GM18526 (cell line): ENCODE data around the gene RHOF.

Source experiments
- POLR2A ChIP-seq: IDR thresholded peaks from 3 replicates; pipeline ENCODE4 v1.6.1; 2011; ENCODE audit not compliant: insufficient read length; ENCODE audit errors: extremely low read depth

RHOF gene

GRCh38 chr12:121823727-121824115, 30.2 kb upstream of the RHOF start:
- no peak for TF ChIP-seq POLR2A

GRCh38 chr12:121823101-121823726, 29.7 kb upstream of the RHOF start:
- no peak for TF ChIP-seq POLR2A

GRCh38 chr12:121822393-121823100, 29.1 kb upstream of the RHOF start:
- TF ChIP-seq POLR2A, result no peak

- TF ChIP-seq POLR2A, result no peak
Measured at GRCh38 chr12:121820056-121820455, 26.6 kb upstream of the RHOF start.

DNA sequence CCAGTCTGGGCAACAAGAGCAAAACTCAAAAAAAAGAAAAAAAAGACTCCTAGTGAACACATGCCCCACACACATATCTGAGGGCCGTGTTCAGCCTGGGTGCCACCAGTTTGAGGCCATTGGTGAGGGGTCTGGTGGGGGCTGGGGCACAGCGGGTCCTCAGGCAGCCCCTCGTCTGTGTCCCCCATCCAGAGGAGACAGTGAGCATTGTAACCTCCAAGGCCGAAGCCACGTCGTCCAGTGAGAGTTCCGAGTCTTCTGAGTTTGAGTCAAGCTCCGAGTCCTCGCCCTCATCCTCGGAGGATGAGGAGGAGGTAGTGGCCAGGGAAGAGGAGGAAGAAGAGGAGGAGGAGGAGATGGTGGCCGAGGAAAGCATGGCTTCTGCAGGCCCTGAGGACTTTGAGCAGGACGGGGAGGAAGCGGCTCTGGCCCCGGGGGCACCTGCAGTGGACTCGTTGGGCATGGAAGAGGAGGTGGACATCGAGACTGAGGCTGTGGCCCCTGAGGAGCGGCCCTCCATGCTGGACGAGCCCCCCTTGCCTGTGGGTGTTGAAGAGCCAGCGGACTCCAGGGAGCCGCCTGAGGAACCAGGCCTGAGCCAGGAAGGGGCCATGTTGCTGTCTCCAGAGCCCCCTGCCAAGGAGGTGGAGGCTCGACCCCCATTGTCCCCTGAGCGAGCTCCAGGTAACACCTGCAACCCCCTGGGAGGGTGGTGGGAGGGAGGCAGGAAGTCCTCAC, 25.9 kb upstream of the RHOF start:
- no peak for TF ChIP-seq POLR2A

- no peak for TF ChIP-seq POLR2A
Measured at GRCh38 chr12:121817648-121818043, 24.2 kb upstream of the RHOF start.

DNA sequence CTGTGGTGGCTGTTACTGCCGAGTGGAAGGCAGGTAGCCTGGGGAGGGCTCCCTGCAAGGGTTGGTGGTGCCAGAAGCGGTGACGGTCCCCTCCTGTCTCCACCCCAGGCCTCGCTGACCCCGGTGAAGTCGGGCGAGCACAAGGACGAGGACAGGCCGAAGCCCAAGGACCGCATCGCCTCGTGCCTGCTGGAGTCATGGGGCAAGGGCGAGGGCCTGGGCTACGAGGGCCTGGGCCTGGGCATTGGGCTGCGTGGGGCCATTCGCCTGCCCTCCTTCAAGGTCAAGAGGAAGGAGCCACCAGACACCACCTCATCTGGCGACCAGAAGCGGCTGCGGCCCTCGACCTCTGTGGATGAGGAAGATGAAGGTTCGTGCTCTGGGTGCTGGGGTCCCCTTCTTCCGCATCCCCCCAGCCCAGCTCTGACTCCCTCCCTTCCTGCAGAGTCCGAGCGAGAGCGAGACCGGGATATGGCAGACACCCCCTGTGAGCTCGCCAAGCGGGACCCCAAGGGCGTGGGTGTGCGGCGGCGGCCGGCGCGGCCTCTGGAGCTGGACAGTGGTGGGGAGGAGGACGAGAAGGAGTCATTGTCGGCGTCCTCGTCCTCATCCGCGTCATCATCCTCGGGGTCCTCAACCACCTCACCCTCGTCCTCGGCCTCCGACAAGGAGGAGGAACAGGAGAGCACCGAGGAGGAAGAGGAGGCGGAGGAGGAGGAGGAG, 23.6 kb upstream of the RHOF start:
- TF ChIP-seq POLR2A, result no peak

DNA sequence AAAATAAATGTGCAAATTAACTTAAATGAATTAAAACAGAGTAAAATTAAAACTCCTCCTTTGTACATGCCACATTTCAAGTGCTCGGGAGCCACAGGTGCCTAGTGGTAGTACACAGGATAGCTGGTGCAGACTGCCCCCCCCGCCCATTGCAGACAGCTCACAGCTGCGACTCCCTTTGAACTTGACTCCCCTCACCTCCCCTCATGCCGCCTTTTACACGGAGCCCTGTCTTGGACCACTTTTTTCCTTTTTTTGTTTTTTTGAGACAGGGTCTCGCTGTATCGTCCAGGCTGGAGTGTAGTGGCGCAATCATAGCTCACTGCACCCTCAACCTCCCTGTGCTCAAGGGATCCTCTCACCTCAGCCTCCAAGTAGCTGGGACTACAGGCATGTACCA, 21.8 kb upstream of the RHOF start:
- no peak for TF ChIP-seq POLR2A

DNA sequence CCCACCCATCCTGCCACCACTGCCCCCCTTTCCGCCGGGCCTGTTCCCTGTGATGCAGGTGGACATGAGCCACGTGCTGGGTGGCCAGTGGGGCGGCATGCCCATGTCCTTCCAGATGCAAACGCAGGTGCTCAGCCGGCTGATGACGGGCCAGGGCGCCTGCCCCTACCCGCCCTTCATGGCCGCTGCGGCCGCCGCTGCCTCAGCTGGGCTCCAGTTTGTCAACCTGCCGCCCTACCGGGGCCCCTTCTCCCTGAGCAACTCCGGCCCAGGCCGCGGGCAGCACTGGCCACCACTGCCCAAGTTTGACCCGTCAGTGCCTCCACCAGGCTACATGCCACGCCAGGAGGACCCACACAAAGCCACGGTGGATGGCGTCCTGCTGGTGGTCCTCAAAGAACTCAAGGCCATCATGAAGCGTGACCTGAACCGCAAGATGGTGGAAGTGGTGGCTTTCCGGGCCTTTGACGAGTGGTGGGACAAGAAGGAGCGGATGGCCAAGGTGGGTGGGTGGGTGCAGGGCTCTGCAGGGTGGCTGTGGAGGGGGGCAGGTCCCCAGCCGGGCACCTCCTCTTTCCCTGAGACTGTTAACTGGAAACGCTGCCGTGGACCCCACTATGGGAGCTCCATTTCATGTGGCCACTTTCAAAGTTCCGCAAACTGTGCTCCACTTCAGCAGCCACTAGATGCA, 21.1 kb upstream of the RHOF start:
- TF ChIP-seq POLR2A, result no peak

GRCh38 chr12:121813951-121814350, 20.5 kb upstream of the RHOF start:
- TF ChIP-seq POLR2A, result no peak

- no peak for TF ChIP-seq POLR2A
Measured at GRCh38 chr12:121812921-121813896, 19.7 kb upstream of the RHOF start.

DNA sequence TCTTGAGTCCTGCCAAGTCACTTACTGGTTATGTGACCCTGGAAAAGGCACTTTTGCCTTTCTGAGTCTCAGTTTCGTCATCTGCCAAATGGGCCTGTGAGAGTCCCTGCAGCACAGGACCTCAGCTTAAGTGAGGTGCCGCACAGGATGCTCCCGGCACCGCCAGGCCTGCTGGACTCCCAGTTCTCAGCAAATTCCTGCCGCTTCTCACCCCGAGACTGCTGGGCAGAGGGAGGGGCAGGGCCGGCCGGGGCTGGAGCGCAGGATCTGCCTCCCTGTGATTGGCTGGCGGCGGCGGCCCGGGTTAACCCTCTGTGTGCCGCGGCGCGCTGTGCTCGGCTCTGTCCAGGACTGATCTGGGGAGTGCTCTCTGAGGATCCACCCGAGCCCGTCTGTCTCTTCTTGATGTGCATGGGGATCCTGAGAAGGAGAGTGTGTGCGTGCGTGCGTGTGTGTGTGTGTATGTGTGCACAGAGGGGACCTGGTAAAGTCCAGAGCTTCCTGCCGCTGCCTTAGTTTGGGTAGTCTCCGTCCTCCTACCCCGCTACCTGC, 18.9 kb upstream of the RHOF start:
- TF ChIP-seq POLR2A, result peak; percentile 11

- peak; percentile 16 for TF ChIP-seq POLR2A
Measured at GRCh38 chr12:121811434-121812319, 18.2 kb upstream of the RHOF start.
